Measurements from ENCODE around the gene SGMS1.

Gene SGMS1

GRCh38 chr10:50421026-50421719 lies 202.6 kb downstream of the SGMS1 start:
- DNase-seq (ENCODE audit: low read depth), result no peak

- no peak for DNase-seq (ENCODE audit: low read depth)
These were observed 203.6 kb downstream of the SGMS1 start for GRCh38 chr10:50420196-50420595.

- no peak for DNase-seq (ENCODE audit: low read depth)
These were observed 204.0 kb downstream of the SGMS1 start for GRCh38 chr10:50419756-50420155.

- DNase-seq (ENCODE audit: low read depth), result no peak
These were observed 204.7 kb downstream of the SGMS1 start for GRCh38 chr10:50419091-50419490.

DNA sequence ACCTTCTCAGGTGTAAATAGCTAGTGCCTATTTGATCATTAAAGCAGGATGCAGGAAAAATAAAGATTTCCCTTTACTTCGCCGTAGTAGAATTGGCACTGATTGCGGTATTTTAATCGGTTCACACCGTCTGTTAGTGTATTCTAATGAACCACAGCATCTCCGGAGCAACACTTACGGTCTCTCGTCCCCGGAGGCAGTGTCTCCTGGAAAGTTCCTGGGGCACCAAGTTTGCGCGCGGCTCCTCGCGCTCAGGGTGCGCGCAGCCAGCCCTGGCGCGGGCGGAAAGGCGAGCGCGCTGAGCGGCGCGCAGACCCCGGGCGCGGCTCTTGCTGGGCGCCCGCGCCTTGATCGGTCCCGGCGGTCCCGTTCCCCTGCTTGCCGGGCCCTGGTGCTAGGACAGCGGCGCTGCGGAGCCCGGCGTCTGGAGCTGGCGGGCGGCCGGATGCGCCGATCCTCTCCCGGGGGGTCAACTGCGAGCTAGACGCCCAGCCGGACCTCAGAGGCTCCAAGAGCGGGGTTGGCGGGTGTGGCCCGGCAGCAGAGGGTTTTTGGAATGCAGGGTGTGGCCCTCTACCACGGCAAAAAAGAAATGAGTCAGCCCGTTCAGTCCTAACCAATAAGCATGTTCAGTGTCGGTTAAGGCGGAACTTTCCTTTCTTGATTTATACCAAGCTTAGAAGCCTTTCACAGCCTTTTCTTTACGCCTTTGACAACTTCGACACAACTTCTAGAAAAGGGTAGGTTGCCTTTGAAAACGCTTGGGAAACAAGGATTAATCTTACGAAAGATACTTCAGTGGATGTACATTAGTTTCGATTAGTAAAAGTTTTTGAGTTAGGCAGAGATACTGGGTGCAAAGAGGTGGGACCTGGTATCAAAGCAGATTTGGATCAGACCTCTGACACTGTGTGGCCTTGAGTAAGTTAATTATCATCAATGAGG lies 205.6 kb downstream of the SGMS1 start:
- DNase-seq (ENCODE audit: low read depth), result no peak

GRCh38 chr10:50417486-50417885 lies 206.3 kb downstream of the SGMS1 start:
- no peak for DNase-seq (ENCODE audit: low read depth)

GRCh38 chr10:50416881-50417280 lies 206.9 kb downstream of the SGMS1 start:
- no peak for DNase-seq (ENCODE audit: low read depth)

DNA sequence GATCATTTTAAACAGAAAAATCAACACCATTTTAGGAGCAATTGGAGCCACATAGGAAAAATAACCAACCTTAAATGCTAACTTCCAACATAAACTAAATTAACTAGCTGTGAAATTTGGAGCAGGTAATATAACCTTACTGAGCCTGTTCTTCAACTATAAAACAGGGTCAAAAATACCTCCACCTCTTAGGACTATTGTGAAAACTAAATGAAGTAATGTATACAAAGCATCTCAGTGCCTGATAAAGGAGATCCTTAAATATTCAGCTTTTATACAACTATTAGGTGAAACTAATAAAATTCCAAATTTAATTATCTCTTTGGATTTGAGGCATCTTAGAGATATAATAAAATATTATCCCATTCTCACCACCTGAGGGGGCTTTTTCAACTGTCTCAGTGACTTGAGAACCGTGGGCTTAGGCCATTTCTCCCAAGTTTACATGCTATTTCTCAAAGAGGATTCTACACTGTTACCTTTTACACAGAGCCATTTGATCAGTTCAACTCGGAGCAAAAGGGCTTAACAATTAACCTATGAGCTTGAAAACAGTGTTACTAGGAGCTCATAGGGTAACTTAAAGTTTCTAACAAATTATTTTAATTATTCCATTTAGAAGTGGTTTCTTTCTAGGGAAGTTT lies 207.5 kb downstream of the SGMS1 start:
- DNase-seq (ENCODE audit: low read depth), result no peak

- DNase-seq (ENCODE audit: low read depth), result no peak
These were observed 208.5 kb downstream of the SGMS1 start for GRCh38 chr10:50415292-50415691.

- no peak for DNase-seq (ENCODE audit: low read depth)
These were observed 213.5 kb downstream of the SGMS1 start for GRCh38 chr10:50410066-50410811.

- DNase-seq (ENCODE audit: low read depth), result no peak
These were observed 216.5 kb downstream of the SGMS1 start for GRCh38 chr10:50407076-50407801.

GRCh38 chr10:50406457-50407070 lies 217.2 kb downstream of the SGMS1 start:
- no peak for DNase-seq (ENCODE audit: low read depth)

DNA sequence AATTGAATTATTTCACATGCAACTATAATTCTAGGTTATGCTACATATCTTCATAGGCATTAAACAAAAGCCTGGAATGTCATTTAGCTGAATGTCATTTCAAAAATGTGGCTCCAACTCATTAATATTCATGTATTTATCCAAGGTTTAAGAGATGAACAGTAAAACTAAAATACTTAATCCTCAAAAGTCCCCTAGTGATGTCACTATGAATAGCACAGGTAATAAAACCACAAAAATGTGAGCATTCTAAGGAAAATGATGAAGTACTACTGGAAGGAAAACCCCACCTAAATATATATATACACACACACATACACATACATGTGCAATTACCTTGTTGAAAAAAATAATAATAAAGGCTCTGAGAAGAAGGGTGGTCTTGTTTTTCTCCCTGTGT lies 218.0 kb downstream of the SGMS1 start:
- DNase-seq (ENCODE audit: low read depth), result no peak

- no peak for DNase-seq (ENCODE audit: low read depth)
These were observed 219.6 kb downstream of the SGMS1 start for GRCh38 chr10:50404021-50404773.

DNA sequence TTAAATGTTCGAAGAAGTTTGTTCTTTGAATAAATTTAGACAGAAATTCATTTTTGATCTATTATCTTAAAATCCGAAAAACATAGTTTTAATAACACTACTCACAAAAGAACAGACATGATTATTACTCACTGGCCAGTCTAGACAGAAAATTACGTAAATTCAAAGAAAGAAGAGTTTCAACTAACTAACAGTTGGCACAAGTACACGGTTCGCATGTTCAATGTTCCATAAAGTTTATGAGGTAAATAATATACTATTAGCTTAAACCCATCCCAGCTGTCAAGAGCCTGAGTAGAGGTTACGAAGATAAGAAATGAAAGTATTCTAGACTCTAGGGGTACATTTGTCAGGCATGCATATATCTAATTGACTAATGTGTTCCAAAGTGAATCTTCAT lies 220.7 kb downstream of the SGMS1 start:
- no peak for DNase-seq (ENCODE audit: low read depth)

GRCh38 chr10:50402466-50402865 lies 221.3 kb downstream of the SGMS1 start:
- DNase-seq (ENCODE audit: low read depth), result no peak

- DNase-seq (ENCODE audit: low read depth), result no peak
These were observed 223.1 kb downstream of the SGMS1 start for GRCh38 chr10:50400694-50401093.

DNA sequence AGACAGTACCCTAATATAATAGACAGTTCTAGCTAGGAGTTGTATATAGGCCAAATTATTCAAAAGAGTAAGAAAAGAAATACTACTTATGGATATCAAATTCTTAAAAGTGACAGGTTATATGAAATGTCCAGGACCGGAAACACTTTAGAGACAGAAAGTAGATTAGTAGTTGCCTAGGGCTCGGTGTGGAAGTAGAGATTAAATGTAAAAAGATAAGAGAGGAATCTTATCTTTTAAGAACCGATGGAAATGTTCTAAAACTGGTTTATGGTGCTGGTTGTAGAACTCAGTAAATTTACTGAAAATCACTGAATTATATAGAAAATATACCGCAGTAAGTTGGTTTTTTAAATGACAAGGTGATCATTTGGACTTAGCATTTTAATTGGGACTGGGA lies 224.9 kb downstream of the SGMS1 start:
- DNase-seq (ENCODE audit: low read depth), result no peak

- no peak for DNase-seq (ENCODE audit: low read depth)
These were observed 225.4 kb downstream of the SGMS1 start for GRCh38 chr10:50398381-50398780.

Data from stimulated activated CD8-positive, alpha-beta memory T cell treated with anti-CD3 and anti-CD28 coated beads, Interleukin-7, amount 100 ng/mL, for 24 hours (primary cell).